Neuronal stem cell (in vitro differentiated cells): ENCODE data around the gene ANKRD2.

Experiments
- DNase-seq: peaks from one replicate; pipeline ENCODE4 v3.0.0-alpha.2; 2013; ENCODE audit warnings: low spot score
- H2AFZ ChIP-seq: one replicate; pipeline ENCODE4 v1.6.1; 2013; ENCODE audit warnings: mild to moderate bottlenecking, low read length, inconsistent platforms
- H2AK5ac ChIP-seq: 2 replicates; pipeline ENCODE4 v1.6.1; 2013; ENCODE audit warnings: low read depth, mild to moderate bottlenecking, inconsistent platforms, low read length, moderate library complexity, mixed read lengths
- H2BK120ac ChIP-seq: 2 replicates; pipeline ENCODE4 v1.6.1; 2013; ENCODE audit warnings: low read depth, mild to moderate bottlenecking, inconsistent platforms, low read length, moderate library complexity, mixed read lengths
- H2BK12ac ChIP-seq: one replicate; pipeline ENCODE4 v1.6.1; 2013; ENCODE audit warnings: low read length, inconsistent platforms
- H2BK15ac ChIP-seq: 2 replicates; pipeline ENCODE4 v1.6.1; 2013; ENCODE audit warnings: mild to moderate bottlenecking, low read length, inconsistent platforms, mixed read lengths
- H2BK5ac ChIP-seq: one replicate; pipeline ENCODE4 v1.6.1; 2013; ENCODE audit warnings: inconsistent platforms, mild to moderate bottlenecking, low read length, moderate library complexity
- H3K14ac ChIP-seq: one replicate; pipeline ENCODE4 v1.6.1; 2013; ENCODE audit warnings: low read length, inconsistent platforms
- H3K18ac ChIP-seq: 2 replicates; pipeline ENCODE4 v1.6.1; 2013; ENCODE audit warnings: low read length, inconsistent platforms
- H3K23ac ChIP-seq: 2 replicates; pipeline ENCODE4 v1.6.1; 2013; ENCODE audit warnings: low read depth, mild to moderate bottlenecking, mixed read lengths, low read length, inconsistent platforms; ENCODE audit not compliant: poor library complexity
- H3K27ac ChIP-seq: replicated peaks from 3 replicates; pipeline ENCODE4 v1.5.1; 2013; ENCODE audit warnings: low read length, inconsistent platforms
- H3K27me3 ChIP-seq, 3 experiments: 2 replicates each; pipeline ENCODE4 v1.6.1; 2013; ENCODE audit warnings: low read length in 3 of 3, mild to moderate bottlenecking in 2 of 3, inconsistent platforms in 1 of 3, low read depth in 1 of 3, mixed read lengths in 1 of 3, moderate library complexity in 1 of 3; ENCODE audit not compliant: control insufficient read depth in 3 of 3, insufficient read depth in 3 of 3
- H3K36me3 ChIP-seq, 2 donors: replicated peaks in 1 of 2; 2 replicates each; pipeline ENCODE4 v1.6.1; 2013; ENCODE audit warnings: low read length in 2 of 2; ENCODE audit not compliant: control insufficient read depth in 2 of 2, insufficient read depth in 2 of 2
- H3K4ac ChIP-seq: 2 replicates; pipeline ENCODE4 v1.6.1; 2013; ENCODE audit warnings: inconsistent platforms, mild to moderate bottlenecking, low read length, moderate library complexity
- H3K4me1 ChIP-seq, 2 donors: 1 replicate in 1 of 2; 2 replicates in 1 of 2; pipeline ENCODE4 v1.6.1; 2013; ENCODE audit warnings: low read length in 2 of 2, low read depth in 1 of 2; ENCODE audit not compliant: control insufficient read depth in 2 of 2, insufficient read depth in 1 of 2
- H3K4me2 ChIP-seq: one replicate; pipeline ENCODE4 v1.6.1; 2013; ENCODE audit warnings: mild to moderate bottlenecking, low read length, inconsistent platforms; ENCODE audit not compliant: insufficient read depth, poor library complexity, severe bottlenecking
- H3K4me3 ChIP-seq, 2 donors: 2 replicates each; pipeline ENCODE4 v1.5.1; 2013; ENCODE audit warnings: low read length in 2 of 2, mild to moderate bottlenecking in 2 of 2, inconsistent platforms in 1 of 2, moderate library complexity in 1 of 2
- H3K79me1 ChIP-seq: one replicate; pipeline ENCODE4 v1.6.1; 2013; ENCODE audit warnings: low read depth, mild to moderate bottlenecking, inconsistent platforms, low read length, moderate library complexity
- H3K9ac ChIP-seq: one replicate; pipeline ENCODE4 v1.6.1; 2013; ENCODE audit warnings: mild to moderate bottlenecking, low read depth, low read length, inconsistent platforms; ENCODE audit not compliant: poor library complexity
- H3K9me3 ChIP-seq, 2 donors: replicated peaks in 1 of 2; 2 replicates each; pipeline versions ENCODE3 to v1.6.1; 2013; ENCODE audit warnings: low read length in 2 of 2, mild to moderate bottlenecking in 2 of 2, inconsistent platforms in 1 of 2, low read depth in 1 of 2, mixed read lengths in 1 of 2, moderate library complexity in 1 of 2; ENCODE audit not compliant: control insufficient read depth in 2 of 2, insufficient read depth in 1 of 2
- H4K8ac ChIP-seq: one replicate; pipeline ENCODE4 v1.6.1; 2013; ENCODE audit warnings: low read depth, mild to moderate bottlenecking, inconsistent platforms, low read length, moderate library complexity
- H4K91ac ChIP-seq: one replicate; pipeline ENCODE4 v1.6.1; 2013; ENCODE audit warnings: low read length, low read depth, mild to moderate bottlenecking, inconsistent platforms; ENCODE audit not compliant: poor library complexity
- WGBS, 2 donors: extraction: QIAGEN DNeasy Blood & Tissue Kit; methylation state at CpG; one replicate each; pipeline ENCODE4 v1.1.7; 2013; ENCODE audit warnings: missing lambda C conversion rate in 2 of 2, mixed read lengths in 1 of 2; ENCODE audit not compliant: insufficient read length in 2 of 2, insufficient replicate concordance in 1 of 2; ENCODE audit errors: extremely low coverage in 2 of 2; 5-methylcytosine and 5-hydroxymethylcytosine counted together

Gene ANKRD2

DNA sequence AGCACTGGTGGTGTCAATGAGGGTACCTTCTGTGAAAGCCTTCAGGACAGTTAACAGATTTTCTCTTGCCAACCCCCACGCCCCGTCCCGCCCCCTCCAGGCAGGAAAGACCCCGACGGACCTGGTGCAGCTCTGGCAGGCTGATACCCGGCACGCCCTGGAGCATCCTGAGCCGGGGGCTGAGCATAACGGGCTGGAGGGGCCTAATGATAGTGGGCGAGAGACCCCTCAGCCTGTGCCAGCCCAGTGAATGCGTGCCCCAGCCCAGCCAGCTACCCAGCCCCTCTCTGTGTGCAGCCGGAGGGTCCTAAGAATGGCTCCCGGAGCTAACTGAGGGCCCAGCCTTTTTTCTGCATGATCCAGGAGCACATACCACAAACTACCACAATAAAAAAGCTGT, 10.9 kb downstream of the ANKRD2 start:
- H2BK120ac ChIP-seq = no peak overlapping the region
- peaks cover 0 to 3% (median 0%) of the 10 kb centered on the region in 3 experiments for H3K27me3 ChIP-seq
- no peak overlapping the region for H2BK15ac ChIP-seq
- H2AK5ac ChIP-seq = no peak overlapping the region
- H3K79me1 ChIP-seq = no peaks in the 10 kb centered on the region
- no peak overlapping the region for H3K4me2 ChIP-seq
- WGBS, 2 donors = no CpG with 5 or more reads among the region's 13 CpGs
- no peak overlapping the region for H4K91ac ChIP-seq
- no peaks in the 10 kb centered on the region for H3K36me3 ChIP-seq
- H2BK5ac ChIP-seq = no peak overlapping the region
- H3K4me1 ChIP-seq = peaks cover 2 to 5% of the 10 kb centered on the region in 2 donors
- no peak overlapping the region for H3K4me3 ChIP-seq
- H3K9me3 ChIP-seq = no peaks in the 10 kb centered on the region
- H3K23ac ChIP-seq = no peak overlapping the region
- H3K18ac ChIP-seq = peak overlapping the region; percentile 62
- no peak overlapping the region for H3K14ac ChIP-seq
- no peak overlapping the region for H3K9ac ChIP-seq
- DNase-seq = no peak
- no peak overlapping the region for H3K27ac ChIP-seq
- no peak overlapping the region for H4K8ac ChIP-seq
- H2AFZ ChIP-seq = peak overlapping the region; percentile 82
- H2BK12ac ChIP-seq = no peak overlapping the region
- no peak overlapping the region for H3K4ac ChIP-seq

DNA sequence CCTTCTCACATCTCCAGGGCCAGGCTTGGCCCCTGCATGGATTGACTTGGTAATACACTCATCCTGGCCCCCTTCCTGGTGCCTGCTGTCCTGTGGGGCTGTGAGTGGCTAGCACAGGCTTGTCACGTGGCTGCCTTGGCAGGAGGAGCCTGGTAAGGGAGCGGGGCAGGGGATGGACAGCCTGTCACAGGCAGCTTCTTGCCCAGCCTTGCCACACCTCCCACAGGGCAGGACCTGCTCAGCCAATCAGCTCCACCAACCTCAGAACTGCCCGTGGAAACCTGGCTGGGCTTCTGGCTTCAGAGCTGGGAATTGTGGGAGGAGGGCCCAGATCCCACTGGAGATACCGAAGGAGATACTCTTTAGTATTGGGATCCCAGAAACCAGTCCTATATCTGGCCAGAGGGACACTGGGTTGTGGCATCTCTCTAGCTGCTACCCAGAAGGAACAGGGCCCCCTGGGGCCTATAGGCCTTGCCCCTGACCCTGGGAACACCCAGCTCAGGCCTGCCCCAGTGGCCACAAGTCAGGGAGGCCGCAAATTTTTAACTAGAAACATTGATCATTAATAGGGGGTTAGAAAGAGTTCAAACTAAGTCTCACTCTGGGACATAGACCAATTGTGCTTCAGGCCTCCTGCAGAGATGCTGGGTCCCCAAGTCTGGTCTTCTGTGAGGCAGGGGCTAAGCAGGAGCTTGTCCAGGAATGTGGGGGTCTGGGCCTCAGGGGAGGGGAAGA, 11.7 kb downstream of the ANKRD2 start, which contains the start of gene HOGA1:
HOGA1 (plus strand) TSS at position 330 of the 738 bp plus-strand sequence; CDS start at position 645, 315 bp downstream.
- H2BK12ac ChIP-seq = peak within 1 kb of the TSS; percentile 14
- H3K4me1 ChIP-seq = peaks cover 2 to 8% of the 10 kb centered on the region in 2 donors
- no peak within 1 kb of the TSS for H2BK5ac ChIP-seq
- H3K4me3 ChIP-seq = no peak within 1 kb of the TSS
- H3K14ac ChIP-seq = peak within 1 kb of the TSS; percentile 48
- no peak within 1 kb of the TSS for H2AK5ac ChIP-seq
- H3K27ac ChIP-seq = no peak within 1 kb of the TSS
- H4K91ac ChIP-seq = no peak within 1 kb of the TSS
- no peaks in the 10 kb centered on the region for H3K9me3 ChIP-seq
- no peak within 1 kb of the TSS for H3K9ac ChIP-seq
- no peaks in the 10 kb centered on the region for H3K36me3 ChIP-seq
- H3K4ac ChIP-seq = no peak within 1 kb of the TSS
- no peak within 1 kb of the TSS for H2BK120ac ChIP-seq
- peak within 1 kb of the TSS; percentile 60 for H2BK15ac ChIP-seq
- H2AFZ ChIP-seq = peak within 1 kb of the TSS; percentile 82
- no peak within 1 kb of the TSS for H3K4me2 ChIP-seq
- no peak within 1 kb of the TSS for H3K23ac ChIP-seq
- H3K79me1 ChIP-seq = no peaks in the 10 kb centered on the region
- WGBS, 2 donors = no CpG with 5 or more reads among the region's 5 CpGs
- DNase-seq = no peak
- peak within 1 kb of the TSS; percentile 62 for H3K18ac ChIP-seq
- peaks cover 0 to 3% (median 0%) of the 10 kb centered on the region in 3 experiments for H3K27me3 ChIP-seq
- H4K8ac ChIP-seq = no peak within 1 kb of the TSS

DNA sequence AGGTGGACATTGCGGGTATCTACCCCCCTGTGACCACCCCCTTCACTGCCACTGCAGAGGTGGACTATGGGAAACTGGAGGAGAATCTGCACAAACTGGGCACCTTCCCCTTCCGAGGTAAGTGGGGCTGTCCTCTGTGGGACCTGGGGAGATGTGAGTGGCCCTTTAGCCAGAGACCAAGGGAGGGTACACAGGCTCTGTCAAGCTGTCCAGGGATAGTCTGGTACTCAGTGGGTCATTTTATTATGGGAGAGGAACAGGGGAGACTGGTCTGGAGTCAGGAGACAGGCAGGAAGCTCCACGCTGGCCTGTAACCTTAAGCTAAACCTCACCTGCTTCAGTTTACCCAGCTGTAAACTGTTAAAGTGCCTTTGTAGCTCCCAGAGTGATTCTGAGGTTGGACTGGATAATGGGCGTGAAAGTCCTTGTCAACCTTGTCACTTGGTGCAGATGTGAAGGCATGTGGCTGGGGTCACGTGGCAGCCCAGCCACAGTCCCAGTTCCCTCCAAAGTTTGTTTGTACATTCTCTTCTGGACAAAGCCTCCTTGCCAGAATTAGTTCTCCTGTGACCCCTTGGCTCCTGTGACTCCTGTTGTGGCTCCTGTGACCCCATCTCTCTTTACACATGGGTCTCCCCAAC, 12.3 kb downstream of the ANKRD2 start:
- Histone ChIP-seq H2BK15ac (peak overlapping the region; percentile 60), H3K4me1 (peaks cover 2 to 8% of the 10 kb centered on the region in 2 donors), H3K4ac (no peak overlapping the region), H4K8ac (no peak overlapping the region), H2AFZ (no peak overlapping the region), H3K9me3 (no peaks in the 10 kb centered on the region), H3K23ac (no peak overlapping the region), H4K91ac (no peak overlapping the region), H3K18ac (peak overlapping the region; percentile 21), H3K9ac (no peak overlapping the region), H2BK5ac (no peak overlapping the region), H3K27ac (no peak overlapping the region), H2AK5ac (no peak overlapping the region), H2BK12ac (peak overlapping the region; percentile 14), H3K4me3 (no peak overlapping the region), H3K27me3 (peaks cover 0 to 3% (median 0%) of the 10 kb centered on the region in 3 experiments), H3K36me3 (no peaks in the 10 kb centered on the region), H3K4me2 (no peak overlapping the region), H2BK120ac (no peak overlapping the region), H3K14ac (peak overlapping the region; percentile 48), H3K79me1 (no peaks in the 10 kb centered on the region)
- WGBS, 2 donors = no CpG with 5 or more reads among the region's 5 CpGs
- no peak for DNase-seq

DNA sequence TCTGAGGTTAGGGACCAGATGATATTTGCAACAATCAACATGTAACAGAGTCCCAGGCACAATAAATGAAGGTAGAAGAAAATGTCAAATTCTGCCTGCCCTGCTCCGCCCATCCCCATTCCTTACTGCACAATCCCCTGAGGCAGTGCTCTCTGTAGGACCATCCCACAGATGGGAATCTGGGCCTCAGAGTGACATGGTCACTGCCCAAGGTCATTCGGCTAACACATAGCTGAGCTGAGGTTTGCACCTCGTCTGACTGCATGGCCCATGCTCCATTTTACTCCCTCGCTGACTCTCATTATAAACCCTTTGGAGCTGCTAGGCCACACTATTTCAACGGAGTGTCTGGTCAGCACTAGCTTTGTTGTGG, 12.8 kb downstream of the ANKRD2 start:
- no peak overlapping the region for H3K9ac ChIP-seq
- no peak for DNase-seq
- no peak overlapping the region for H3K27ac ChIP-seq
- H2BK120ac ChIP-seq = no peak overlapping the region
- H3K4me3 ChIP-seq = no peak overlapping the region
- H3K18ac ChIP-seq = no peak overlapping the region
- no peaks in the 10 kb centered on the region for H3K9me3 ChIP-seq
- no peak overlapping the region for H2BK5ac ChIP-seq
- H3K4me1 ChIP-seq = peaks cover under 1 to 8% of the 10 kb centered on the region in 2 donors
- no peak overlapping the region for H2AK5ac ChIP-seq
- no peak overlapping the region for H2BK12ac ChIP-seq
- no peak overlapping the region for H4K8ac ChIP-seq
- H3K4me2 ChIP-seq = no peak overlapping the region
- H2AFZ ChIP-seq = no peak overlapping the region
- peaks cover 0 to 3% (median 0%) of the 10 kb centered on the region in 3 experiments for H3K27me3 ChIP-seq
- H3K79me1 ChIP-seq = peaks cover 1% of the 10 kb centered on the region
- no peak overlapping the region for H3K4ac ChIP-seq
- no CpG with 5 or more reads among the region's 5 CpGs for WGBS, 2 donors
- H3K23ac ChIP-seq = no peak overlapping the region
- no peak overlapping the region for H3K14ac ChIP-seq
- no peaks in the 10 kb centered on the region for H3K36me3 ChIP-seq
- H4K91ac ChIP-seq = no peak overlapping the region
- H2BK15ac ChIP-seq = no peak overlapping the region
